ENCODE data around the gene INHBB.
"Not testable (repeated sequence)": the region's sequence is repeated elsewhere in the genome, so short reads cannot be mapped to it uniquely, and the experiment has no call there.

DNA sequence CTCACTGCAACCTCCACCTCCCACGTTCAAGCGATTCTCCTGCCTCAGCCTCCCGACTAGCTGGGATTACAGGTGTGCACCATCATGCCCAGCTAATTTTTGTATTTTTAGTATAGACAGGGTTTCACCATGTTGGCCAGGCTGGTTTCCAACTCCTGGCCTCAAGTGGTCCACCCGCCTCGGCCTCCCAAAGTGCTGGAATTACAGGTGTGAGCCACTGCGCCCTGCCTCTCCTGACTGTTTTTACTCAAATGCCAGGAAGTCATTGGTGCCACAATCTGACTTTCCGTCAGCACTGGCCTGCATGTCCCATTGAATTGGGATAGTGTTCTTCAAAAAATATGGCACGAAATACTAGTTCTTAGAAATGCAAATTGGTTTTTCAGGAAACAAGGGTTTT is 35.1 kb upstream of the INHBB start:
- TF ChIP-seq, protein P1, sequence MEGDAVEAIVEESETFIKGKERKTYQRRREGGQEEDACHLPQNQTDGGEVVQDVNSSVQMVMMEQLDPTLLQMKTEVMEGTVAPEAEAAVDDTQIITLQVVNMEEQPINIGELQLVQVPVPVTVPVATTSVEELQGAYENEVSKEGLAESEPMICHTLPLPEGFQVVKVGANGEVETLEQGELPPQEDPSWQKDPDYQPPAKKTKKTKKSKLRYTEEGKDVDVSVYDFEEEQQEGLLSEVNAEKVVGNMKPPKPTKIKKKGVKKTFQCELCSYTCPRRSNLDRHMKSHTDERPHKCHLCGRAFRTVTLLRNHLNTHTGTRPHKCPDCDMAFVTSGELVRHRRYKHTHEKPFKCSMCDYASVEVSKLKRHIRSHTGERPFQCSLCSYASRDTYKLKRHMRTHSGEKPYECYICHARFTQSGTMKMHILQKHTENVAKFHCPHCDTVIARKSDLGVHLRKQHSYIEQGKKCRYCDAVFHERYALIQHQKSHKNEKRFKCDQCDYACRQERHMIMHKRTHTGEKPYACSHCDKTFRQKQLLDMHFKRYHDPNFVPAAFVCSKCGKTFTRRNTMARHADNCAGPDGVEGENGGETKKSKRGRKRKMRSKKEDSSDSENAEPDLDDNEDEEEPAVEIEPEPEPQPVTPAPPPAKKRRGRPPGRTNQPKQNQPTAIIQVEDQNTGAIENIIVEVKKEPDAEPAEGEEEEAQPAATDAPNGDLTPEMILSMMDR (IDR thresholded peaks at IDR 0.05) = not testable (repeated sequence)
- not testable (repeated sequence) for TF ChIP-seq ZFX (IDR thresholded peaks at IDR 0.05; ENCODE audit: borderline replicate concordance)
